ENCODE results near the gene BRAT1.
"Not testable (repeated sequence)": the region's sequence is repeated elsewhere in the genome, so short reads cannot be mapped to it uniquely, and the experiment has no call there.

Gene BRAT1

DNA sequence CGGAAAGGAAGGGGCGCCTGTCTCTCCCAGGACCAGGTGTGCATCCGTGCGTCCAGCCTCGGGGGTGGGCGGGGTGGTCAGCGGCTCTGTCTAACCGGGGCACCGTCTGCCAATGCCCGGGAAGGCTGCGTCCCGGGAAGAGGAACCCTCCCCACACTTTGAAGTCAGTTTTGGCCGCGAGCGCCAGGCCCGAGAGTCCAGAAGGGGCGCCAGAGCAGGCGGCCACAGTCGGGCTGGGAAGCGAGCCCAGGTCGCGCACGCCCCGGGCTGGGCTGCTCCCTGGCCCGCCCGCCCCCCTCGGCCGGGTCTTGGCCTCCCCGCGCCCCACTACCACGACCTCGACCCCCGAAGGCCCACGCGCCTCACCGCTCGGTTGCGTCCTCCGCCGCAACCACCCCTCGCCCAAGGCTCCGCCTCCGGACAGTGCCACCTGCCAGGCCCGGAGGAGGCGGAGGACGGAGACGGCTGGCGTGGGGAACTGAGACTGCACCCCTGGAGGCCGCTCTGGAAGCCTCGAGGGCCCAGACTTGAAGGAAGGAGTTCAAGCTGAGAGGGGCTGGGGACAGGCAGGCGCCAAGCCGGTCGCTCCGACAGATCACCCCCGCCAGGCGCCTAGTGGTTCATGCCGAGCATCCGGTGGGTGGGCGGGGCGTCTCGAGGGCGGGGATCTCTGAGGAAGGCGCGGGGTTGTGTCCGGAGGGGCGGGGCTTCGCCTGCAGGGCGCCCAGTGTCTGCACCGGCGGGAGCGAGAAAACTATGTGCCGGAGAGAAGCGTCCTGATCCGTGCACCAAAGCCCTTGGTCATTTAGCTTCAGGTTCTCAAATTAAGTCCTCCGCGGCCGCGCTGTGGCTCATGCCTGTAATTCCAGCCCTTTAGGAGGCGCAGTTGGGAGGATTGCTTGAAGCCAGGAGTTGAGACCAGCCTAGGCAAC is at the start of gene BRAT1:
BRAT1 (minus strand) TSS at position 404 of the 932 bp plus-strand sequence. CDS start 1,093 bp downstream, outside the sequence.
- DNase-seq (ENCODE audit: low read depth in 2 of 2) = peak; percentile 97

DNA sequence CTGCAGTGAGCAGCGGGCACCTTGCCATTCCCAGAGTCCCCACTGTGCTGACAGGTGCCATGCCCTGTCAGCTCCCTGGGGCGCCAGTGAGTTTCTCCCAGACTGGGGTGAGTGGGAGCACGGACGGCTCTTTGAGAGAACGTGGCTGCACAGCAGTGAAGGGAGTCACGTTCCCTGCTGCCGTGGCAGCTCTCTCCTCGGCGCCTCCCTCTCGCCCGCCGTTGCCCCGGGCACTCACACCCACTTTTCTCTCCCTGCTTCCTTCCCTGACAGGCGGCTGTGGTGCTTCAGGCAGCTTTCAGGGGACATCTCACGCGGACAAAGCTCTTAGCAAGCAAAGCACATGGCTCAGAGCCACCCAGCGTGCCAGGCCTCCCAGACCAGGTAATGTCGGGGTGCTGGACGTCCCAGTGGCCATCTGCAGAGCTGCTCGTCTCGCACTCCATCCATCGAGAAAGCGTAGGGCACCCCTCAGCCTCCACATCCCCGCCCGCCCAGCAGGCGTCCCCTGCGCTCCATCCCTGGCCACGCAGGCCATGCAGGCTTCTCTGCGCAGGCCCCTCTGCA is 49.4 kb upstream of the BRAT1 start:
- no peak for DNase-seq (ENCODE audit: low read depth in 2 of 2)

- DNase-seq (ENCODE audit: low read depth in 2 of 2) = no peak
Observed at GRCh38 chr7:2603044-2603965, 48.0 kb upstream of the BRAT1 start.

DNA sequence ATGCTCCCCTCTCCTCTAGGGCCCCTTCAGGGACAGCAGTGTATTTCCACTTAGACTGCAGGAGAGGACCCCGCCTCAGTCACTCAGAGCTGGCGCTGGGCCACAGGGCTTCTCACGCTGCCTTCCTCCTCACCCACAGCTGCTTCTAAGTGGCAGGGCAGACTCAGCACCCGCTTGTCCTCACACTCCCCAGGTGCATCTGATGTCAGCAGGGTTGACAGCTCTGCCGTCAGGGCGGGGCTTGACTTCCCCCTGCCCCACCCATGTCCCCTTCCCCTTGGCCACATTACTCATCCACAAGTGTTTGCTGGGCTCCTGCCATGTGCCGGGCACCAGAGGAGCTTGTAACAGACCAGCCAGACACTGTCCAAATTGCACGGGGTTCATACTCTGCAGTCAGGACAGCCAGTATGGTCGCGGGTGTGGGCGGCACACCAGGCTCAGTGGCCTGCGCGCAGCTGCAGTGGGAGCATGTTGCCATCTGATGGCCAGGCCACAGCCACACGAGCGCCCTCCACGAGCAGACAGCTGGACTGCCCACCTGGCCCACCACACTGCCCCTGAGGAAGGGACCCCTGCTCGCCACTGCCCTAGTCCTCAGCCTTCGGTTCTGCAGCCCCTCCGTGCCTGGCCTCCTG is 47.2 kb upstream of the BRAT1 start:
- DNase-seq (ENCODE audit: low read depth in 2 of 2) = no peak

DNA sequence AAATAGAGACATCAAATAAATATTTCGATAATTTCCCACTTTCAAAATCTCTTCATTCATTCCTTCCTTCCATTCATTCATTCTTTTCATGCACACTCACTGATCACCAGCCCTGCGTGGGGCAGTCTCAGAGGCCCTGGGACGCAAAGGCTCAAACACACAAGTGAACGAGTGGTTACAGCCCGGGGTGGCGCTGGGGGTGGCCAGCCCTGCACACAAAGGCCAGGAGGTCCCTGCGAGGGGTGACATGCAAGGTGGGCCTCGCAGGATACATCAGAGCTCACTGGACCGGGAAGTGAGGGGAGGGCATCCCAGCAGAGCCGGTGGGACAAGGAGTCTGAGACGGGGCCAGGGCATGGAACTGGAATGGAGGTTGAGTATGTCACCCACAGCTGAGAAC is 46.6 kb upstream of the BRAT1 start:
- no peak for DNase-seq (ENCODE audit: low read depth in 2 of 2)

GRCh38 chr7:2601065-2601464 is 45.7 kb upstream of the BRAT1 start:
- no peak for DNase-seq (ENCODE audit: low read depth in 2 of 2)

DNA sequence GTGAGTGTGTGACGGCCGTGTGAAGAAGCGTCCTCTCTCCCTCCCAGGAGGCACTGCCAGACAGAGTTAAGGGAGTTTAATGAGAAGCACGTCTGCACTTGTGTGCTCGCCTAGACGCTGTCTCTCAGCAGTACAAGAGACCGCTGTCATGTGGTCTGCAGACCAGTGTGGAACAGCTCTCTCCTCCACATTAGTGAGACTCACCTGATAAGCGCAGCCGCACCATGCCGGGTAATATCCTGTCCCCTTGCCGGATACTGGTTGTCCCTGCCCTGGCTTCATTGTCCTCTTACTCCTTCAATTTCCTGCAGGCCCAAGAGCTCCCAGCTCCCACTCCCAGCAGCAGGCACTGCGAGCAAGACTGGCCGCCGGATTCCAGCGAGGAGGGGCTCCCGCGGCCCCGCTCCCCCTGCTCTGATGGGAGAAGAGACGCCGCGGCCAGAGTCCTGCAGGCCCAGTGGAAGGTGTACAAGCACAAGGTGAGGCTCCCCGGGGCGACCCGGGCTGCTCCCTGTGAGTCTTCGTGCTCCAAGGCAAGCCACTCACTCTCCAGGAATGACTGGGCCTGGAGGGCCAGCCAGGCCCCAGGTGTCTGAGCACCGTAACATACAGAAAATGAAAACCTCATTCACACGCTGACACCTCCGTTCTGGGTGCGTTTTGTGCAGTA is 43.0 kb upstream of the BRAT1 start:
- DNase-seq (ENCODE audit: low read depth in 2 of 2) = no peak

GRCh38 chr7:2597273-2597640 is 41.9 kb upstream of the BRAT1 start:
- no peak for DNase-seq (ENCODE audit: low read depth in 2 of 2)

- DNase-seq (ENCODE audit: low read depth in 2 of 2) = no peak
Observed at GRCh38 chr7:2596464-2597272, 41.3 kb upstream of the BRAT1 start.

- no peak for DNase-seq (ENCODE audit: low read depth in 2 of 2)
Observed at GRCh38 chr7:2595258-2595860, 40.0 kb upstream of the BRAT1 start.

DNA sequence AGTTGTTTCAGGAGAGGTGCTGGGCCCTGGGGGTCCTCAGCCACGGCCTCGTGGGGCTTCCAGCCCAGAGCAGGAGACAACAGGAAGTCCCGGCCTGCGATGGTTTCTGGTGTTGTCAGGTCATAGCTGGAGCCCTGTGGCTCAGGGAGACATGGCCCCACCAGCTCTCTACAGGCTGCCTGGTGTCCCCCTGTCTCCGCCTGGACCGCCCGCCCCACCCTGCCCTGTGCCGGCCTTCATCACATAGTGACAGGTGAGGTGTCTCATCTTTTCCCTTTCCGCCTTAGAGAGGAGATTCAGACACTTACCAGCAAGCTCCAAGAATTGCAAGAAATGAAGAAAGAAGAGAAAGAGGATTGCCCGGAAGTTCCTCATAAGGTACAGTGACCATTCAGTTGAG is 39.3 kb upstream of the BRAT1 start:
- no peak for DNase-seq (ENCODE audit: low read depth in 2 of 2)

DNA sequence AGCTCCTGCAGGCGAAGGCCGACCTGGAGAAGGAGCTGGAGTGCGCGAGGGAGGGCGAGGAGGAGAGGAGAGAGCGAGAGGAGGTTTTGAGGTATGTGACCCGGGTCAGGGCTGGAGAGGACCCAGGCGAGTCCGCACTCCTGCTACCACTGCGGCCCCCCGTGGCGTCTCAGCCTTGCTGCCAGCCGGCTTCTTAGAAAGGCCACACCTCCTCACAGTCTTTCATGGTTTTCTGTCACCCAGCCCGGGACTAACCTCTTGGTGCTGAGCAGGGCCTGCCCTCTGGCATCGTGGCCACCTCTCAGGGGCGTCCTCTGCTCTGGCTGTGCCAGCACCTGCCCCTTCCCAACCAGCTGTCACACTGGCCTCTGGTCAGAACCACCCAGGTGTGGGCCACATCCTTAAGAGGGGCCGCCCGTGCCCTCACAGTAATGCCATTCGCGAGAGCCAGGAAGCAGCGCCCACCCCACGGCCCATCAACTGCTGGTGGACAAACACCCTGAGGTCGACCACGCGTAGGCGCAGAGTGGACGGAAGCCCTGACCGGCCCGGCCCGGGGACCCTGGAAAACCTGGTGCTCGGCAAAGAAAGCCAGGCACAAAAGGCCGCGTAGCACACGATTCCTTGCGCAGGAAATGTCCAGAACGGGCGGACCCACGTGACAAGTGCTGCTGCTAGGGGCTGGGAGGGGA is 37.9 kb upstream of the BRAT1 start:
- no peak for DNase-seq (ENCODE audit: low read depth in 2 of 2)

DNA sequence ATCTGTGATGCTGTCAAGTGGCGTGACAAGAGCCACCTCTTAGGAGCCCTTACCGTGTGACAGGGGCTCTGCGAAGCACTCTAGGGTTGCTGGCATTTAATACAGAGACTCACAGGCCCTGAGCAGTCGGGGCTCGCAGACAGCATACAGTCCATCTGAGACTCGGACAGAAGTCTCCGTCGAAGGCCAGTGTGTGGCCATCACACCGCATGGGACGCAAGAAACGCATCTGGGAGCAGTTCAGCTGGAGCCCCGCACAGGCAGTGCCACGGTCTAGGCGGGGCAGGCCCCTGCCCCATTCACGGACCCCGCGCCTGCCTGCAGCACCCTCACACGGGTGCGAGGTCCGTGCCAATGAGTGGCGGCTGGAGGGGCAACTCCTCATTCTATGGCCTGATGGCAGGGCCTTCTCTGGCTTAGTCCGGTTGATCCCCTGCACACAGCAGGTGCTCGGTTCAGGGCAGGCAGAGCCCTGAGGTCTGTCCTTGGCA is 37.1 kb upstream of the BRAT1 start:
- no peak for DNase-seq (ENCODE audit: low read depth in 2 of 2)

DNA sequence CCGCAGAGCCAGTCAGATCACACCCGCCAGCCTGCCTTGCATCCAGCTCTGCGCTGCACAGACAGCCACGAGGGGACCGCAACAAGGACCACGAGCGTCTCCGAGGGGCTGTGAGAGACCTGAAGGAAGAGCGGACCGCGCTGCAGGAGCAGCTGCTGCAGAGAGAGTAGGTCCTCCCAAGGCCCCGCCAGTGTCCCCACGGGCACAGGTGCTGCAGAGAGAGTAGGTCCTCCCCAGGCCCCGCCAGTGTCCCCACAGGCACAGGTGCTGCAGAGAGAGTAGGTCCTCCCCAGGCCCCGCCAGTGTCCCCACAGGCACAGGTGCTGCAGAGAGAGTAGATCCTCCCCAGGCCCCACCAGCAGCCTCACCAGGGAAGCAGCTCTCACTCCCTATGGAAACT is 34.6 kb upstream of the BRAT1 start:
- DNase-seq (ENCODE audit: low read depth in 2 of 2) = not testable (repeated sequence)

GRCh38 chr7:2589341-2589740 is 34.0 kb upstream of the BRAT1 start:
- no peak for DNase-seq (ENCODE audit: low read depth in 2 of 2)

GRCh38 chr7:2587778-2588177 is 32.5 kb upstream of the BRAT1 start:
- DNase-seq (ENCODE audit: low read depth in 2 of 2) = no peak

- no peak for DNase-seq (ENCODE audit: low read depth in 2 of 2)
Observed at GRCh38 chr7:2587134-2587533, 31.8 kb upstream of the BRAT1 start.

- DNase-seq (ENCODE audit: low read depth in 2 of 2) = no peak
Observed at GRCh38 chr7:2586326-2587020, 31.1 kb upstream of the BRAT1 start.

DNA sequence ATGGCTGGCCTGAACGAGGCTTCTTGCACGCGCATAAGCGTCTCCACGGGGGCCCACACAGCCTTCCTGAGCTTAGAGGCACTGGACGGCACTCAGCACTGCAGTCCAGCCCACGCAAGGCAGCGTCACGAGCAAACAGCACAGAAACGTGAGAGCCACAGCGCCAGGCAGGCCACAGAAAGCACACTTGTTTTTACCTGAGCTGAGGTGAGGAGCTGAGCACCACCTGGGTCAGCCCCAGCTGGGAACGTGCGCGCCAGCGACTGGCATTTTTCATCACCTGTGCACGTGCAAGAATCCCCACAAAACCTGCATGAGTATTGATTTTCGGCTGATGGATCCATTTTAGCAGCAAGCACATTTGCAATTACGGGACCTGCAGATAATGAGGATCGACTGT is 30.1 kb upstream of the BRAT1 start:
- DNase-seq (ENCODE audit: low read depth in 2 of 2) = no peak

All from stimulated activated CD4-positive, alpha-beta T cell treated with anti-CD3 and anti-CD28 coated beads, Interleukin-4, amount 100 ng/mL, for 48 hours (primary cell).